GM19035 (cell line): ENCODE results near the gene MGARP.

ENCODE experiments used
- ATAC-seq: cut with Tn5 transposase; IDR thresholded peaks from one replicate; pipeline ENCODE4 v1.9.1; 2021; ENCODE audit not compliant: unreplicated experiment

MGARP gene

DNA sequence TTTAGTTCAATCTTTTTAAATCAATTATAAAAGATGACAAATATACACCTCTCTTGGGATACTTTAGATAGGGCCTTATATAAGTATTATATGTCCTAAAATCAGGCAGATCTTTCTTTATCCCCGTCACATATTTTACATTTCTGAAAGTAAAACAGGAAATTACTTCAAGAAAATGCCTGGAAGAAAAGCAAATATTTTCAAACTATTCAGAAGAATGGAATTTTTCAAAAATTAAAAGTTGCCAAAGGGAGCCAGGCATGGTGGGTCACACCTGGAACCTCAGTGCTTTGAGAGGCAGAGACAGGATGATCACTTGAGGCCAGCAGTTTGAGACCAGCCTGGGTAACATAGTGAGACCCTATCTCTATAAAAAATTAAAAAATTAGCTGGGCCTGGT is 34.4 kb downstream of the MGARP start:
- no peak for ATAC-seq

- ATAC-seq: no peak
Measured at GRCh38 chr4:139243448-139244365, 36.3 kb downstream of the MGARP start.

- no peak for ATAC-seq
Measured at GRCh38 chr4:139242511-139243051, 37.4 kb downstream of the MGARP start.

GRCh38 chr4:139241784-139242151 is 38.3 kb downstream of the MGARP start:
- no peak for ATAC-seq

- ATAC-seq: no peak
Measured at GRCh38 chr4:139241086-139241783, 38.8 kb downstream of the MGARP start.

GRCh38 chr4:139239127-139239772 is 40.8 kb downstream of the MGARP start:
- ATAC-seq: no peak

DNA sequence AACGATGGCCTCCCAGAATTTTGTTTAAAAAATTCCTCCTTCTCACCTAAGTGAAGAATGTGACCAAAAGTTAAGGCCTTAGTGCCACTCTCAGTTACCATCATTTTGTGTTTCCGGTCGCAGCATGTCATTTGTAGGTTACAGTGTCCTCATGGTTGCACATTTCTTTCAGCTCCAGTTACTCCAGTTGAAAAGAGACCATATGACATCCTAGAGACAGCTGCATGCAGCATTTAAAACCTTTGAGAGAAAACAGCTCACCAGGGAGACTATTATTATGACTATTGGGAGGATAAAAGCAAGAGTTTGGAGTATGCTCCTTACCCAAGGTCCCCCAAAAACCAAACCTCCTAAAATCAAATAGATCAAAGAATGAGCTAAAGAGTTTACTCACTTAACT is 45.8 kb downstream of the MGARP start:
- ATAC-seq: no peak

GRCh38 chr4:139229534-139230039 is 50.4 kb downstream of the MGARP start:
- ATAC-seq: no peak

DNA sequence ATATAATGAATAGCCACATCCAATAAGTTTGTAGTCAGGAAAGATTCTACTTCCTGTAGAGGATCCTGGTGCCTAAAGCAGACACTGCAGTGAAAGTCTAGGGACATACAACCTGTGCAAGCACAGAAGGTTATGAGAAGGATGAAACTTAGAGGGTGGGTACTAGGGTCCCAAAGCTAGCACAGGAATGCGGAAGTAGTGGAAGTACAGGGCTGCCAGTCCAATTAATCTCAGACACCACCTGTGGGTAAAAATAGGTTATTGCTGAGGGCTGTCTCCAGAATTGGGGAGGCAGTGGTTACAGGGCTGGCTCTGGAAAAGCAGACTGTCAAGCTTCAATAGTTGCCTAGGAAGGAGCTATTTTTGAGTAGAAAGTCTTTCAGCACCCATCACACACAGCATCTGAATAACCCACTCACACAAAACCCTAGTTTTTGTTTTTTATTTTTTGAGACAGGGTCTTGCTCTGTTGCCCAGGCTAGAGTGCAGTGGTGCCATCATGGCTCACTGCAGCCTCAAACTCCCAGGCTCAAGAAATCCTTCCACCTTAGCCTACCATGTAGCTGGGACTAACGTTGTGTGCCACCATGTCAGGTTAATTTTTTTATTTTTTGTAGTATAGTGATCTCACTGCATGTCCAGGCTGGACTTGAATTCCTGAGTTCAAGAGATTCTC is 52.2 kb downstream of the MGARP start:
- ATAC-seq: no peak

GRCh38 chr4:139223682-139224317 is 56.2 kb downstream of the MGARP start:
- ATAC-seq: no peak

- no peak for ATAC-seq
Measured at GRCh38 chr4:139222215-139222614, 57.8 kb downstream of the MGARP start.

GRCh38 chr4:139221687-139222086 is 58.3 kb downstream of the MGARP start:
- ATAC-seq: no peak

DNA sequence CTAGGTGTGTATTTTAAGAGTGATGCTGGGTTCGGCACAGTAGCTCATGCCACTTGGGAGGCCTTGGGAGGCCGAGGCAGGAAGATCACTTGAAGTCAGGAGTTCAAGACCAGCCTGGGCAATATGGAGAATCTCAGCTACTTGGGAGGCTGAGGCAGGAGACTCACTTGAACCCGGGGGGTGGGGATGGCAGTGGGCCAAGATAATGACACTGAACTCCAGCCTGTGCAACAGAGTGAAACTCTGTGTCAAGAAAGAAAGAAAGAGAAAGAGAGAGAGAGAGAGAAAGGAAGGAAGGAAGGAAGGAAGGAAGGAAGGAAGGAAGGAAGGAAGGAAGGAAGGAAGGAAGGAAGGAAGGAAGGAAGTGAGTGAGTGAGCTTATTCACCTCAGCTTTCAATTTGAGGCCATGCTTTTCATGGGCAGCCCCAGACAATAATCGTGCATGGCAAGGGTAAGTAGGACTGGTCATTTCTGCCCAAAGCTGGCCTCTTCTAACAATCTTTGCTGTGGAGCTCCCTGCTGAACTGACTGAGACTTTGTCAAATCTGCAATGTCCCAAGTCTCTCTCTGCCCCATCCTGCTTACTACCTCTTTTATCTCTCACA is 60.5 kb downstream of the MGARP start:
- ATAC-seq: no peak
